Activated T-cell treated with anti-CD3 and anti-CD28 coated beads, Interleukin-2, amount 50 U/mL, for 72 hours (primary cell): Measurements from ENCODE around the gene PI16. TPM values are rescaled to one million over a fixed set of nuclear protein-coding genes. Genes with fewer than 3 reads are reported as not detected.

Experiments used
- ATAC-seq, 2 donors: fragments of 150-1000 bp; cut with Tn5 transposase; replicated peaks in 1 of 2; 2 replicates each; pipeline ENCODE4 v1.10.0; 2021; ENCODE audit warnings: moderate library complexity in 2 of 2, mild to moderate bottlenecking in 1 of 2
- DNase-seq, 2 donors: peaks; one replicate each; pipeline ENCODE4 v3.0.0; 2021 to 2022; ENCODE audit warnings: mixed read lengths in 1 of 2
- H3K27ac Mint-ChIP-seq: one replicate; pipeline ENCODE4 v1.8.0; 2022; ENCODE audit warnings: mild to moderate bottlenecking, moderate library complexity, mixed read lengths
- H3K27me3 Mint-ChIP-seq: one replicate; pipeline ENCODE4 v1.8.0; 2022; ENCODE audit warnings: low read depth, mixed read lengths
- H3K36me3 Mint-ChIP-seq, 2 donors: one replicate each; pipeline ENCODE4 v1.8.0; 2022; ENCODE audit warnings: mixed read lengths in 2 of 2, mild to moderate bottlenecking in 1 of 2; ENCODE audit not compliant: insufficient read depth in 2 of 2
- H3K4me1 Mint-ChIP-seq: one replicate; pipeline ENCODE4 v1.8.0; 2022; ENCODE audit warnings: low read depth, mixed read lengths
- H3K4me3 Mint-ChIP-seq, 2 donors: one replicate each; pipeline ENCODE4 v1.8.0; 2022; ENCODE audit warnings: mild to moderate bottlenecking in 2 of 2, mixed read lengths in 2 of 2, moderate library complexity in 2 of 2
- H3K9me3 Mint-ChIP-seq, 2 donors: one replicate each; pipeline ENCODE4 v1.8.0; 2022; ENCODE audit warnings: mixed read lengths in 2 of 2
- total RNA-seq, 2 donors: library from RNA; stranded (reverse); gene quantifications; one replicate each; pipeline ENCODE4 v1.2.3, GENCODE V29; 2022

PI16 gene
- total RNA-seq, 2 donors from 2014 or later, result 0.14 to 4.2 TPM

- H3K27me3 Mint-ChIP-seq, result no peaks in the 10 kb centered on the region
- ATAC-seq (no peak), DNase-seq (no peak)
- H3K4me1 Mint-ChIP-seq, result peaks cover 51% of the 10 kb centered on the region
- no peaks in the 10 kb centered on the region for H3K9me3 Mint-ChIP-seq
- H3K36me3 Mint-ChIP-seq, result peaks cover 4 to 10% of the 10 kb centered on the region in 2 donors
- no peak overlapping the region for H3K4me3 Mint-ChIP-seq
- peak overlapping the region; percentile 50 for H3K27ac Mint-ChIP-seq
These were observed 10.4 kb downstream of the PI16 start for GRCh38 chr6:36964908-36965307.

GRCh38 chr6:36967301-36967700 is 12.8 kb downstream of the PI16 start:
- Mint-ChIP-seq H3K27me3 (no peaks in the 10 kb centered on the region), H3K9me3 (no peaks in the 10 kb centered on the region), H3K4me1 (peaks cover 30% of the 10 kb centered on the region), H3K36me3 (peaks cover 8 to 11% of the 10 kb centered on the region in 2 donors), H3K27ac (peak overlapping the region; percentile 3), H3K4me3 (no peak overlapping the region)
- ATAC-seq, result peak; percentile 9 to 28
- peak in 1 of 2 donors; percentile 30 for DNase-seq

- Mint-ChIP-seq H3K36me3 (peaks cover 8 to 14% of the 10 kb centered on the region in 2 donors), H3K27ac (no peak overlapping the region)
- no peak for DNase-seq
These were observed 13.2 kb downstream of the PI16 start for GRCh38 chr6:36967757-36968156.

GRCh38 chr6:36968266-36968977 is 13.9 kb downstream of the PI16 start:
- no peaks in the 10 kb centered on the region for H3K9me3 Mint-ChIP-seq
- DNase-seq, result no peak
- H3K36me3 Mint-ChIP-seq, result peaks cover 8 to 17% of the 10 kb centered on the region in 2 donors
- H3K4me1 Mint-ChIP-seq, result peaks cover 19% of the 10 kb centered on the region
- H3K27me3 Mint-ChIP-seq, result no peaks in the 10 kb centered on the region
- no peak for ATAC-seq
- H3K4me3 Mint-ChIP-seq, result no peak overlapping the region
- H3K27ac Mint-ChIP-seq, result no peak overlapping the region

More at GRCh38 chr6:36967757-36968156, 13.2 kb downstream of the PI16 start:
- H3K27me3 Mint-ChIP-seq, result no peaks in the 10 kb centered on the region
- H3K4me1 Mint-ChIP-seq, result peaks cover 25% of the 10 kb centered on the region
- ATAC-seq, result peak in 1 of 2 donors; percentile 22
- no peak overlapping the region for H3K4me3 Mint-ChIP-seq
- no peaks in the 10 kb centered on the region for H3K9me3 Mint-ChIP-seq

GRCh38 chr6:36969240-36969691 is 14.7 kb downstream of the PI16 start:
- no peak for ATAC-seq
- Mint-ChIP-seq H3K4me3 (no peak overlapping the region), H3K4me1 (peaks cover 11% of the 10 kb centered on the region), H3K27me3 (no peaks in the 10 kb centered on the region), H3K36me3 (peaks cover 8 to 17% of the 10 kb centered on the region in 2 donors), H3K27ac (no peak overlapping the region), H3K9me3 (no peaks in the 10 kb centered on the region)
- DNase-seq, result no peak

- DNase-seq (no peak), ATAC-seq (no peak)
- H3K27me3 Mint-ChIP-seq, result no peaks in the 10 kb centered on the region
- peaks cover 4% of the 10 kb centered on the region for H3K4me1 Mint-ChIP-seq
- H3K36me3 Mint-ChIP-seq, result peaks cover 8 to 17% of the 10 kb centered on the region in 2 donors
- peak overlapping the region; percentile 48 for H3K27ac Mint-ChIP-seq
- H3K9me3 Mint-ChIP-seq, result no peaks in the 10 kb centered on the region
- no peak overlapping the region for H3K4me3 Mint-ChIP-seq
These were observed 15.7 kb downstream of the PI16 start for GRCh38 chr6:36969988-36970891.

- H3K4me3 Mint-ChIP-seq, result no peak overlapping the region
- no peaks in the 10 kb centered on the region for H3K9me3 Mint-ChIP-seq
- H3K36me3 Mint-ChIP-seq, result peaks cover 8 to 20% of the 10 kb centered on the region in 2 donors
- H3K4me1 Mint-ChIP-seq, result no peaks in the 10 kb centered on the region
- peak overlapping the region; percentile 31 for H3K27ac Mint-ChIP-seq
- no peaks in the 10 kb centered on the region for H3K27me3 Mint-ChIP-seq
- ATAC-seq, result no peak
- DNase-seq, result no peak
These were observed 16.6 kb downstream of the PI16 start for GRCh38 chr6:36970892-36971842.

GRCh38 chr6:36971921-36972673 is 17.6 kb downstream of the PI16 start:
- peaks cover 8 to 20% of the 10 kb centered on the region in 2 donors for H3K36me3 Mint-ChIP-seq
- H3K27me3 Mint-ChIP-seq, result no peaks in the 10 kb centered on the region
- DNase-seq (no peak), ATAC-seq (no peak)
- H3K4me3 Mint-ChIP-seq, result no peak overlapping the region
- no peaks in the 10 kb centered on the region for H3K4me1 Mint-ChIP-seq
- peak overlapping the region; percentile 65 for H3K27ac Mint-ChIP-seq
- no peaks in the 10 kb centered on the region for H3K9me3 Mint-ChIP-seq

- Mint-ChIP-seq H3K36me3 (peaks cover 6 to 18% of the 10 kb centered on the region in 2 donors), H3K4me1 (no peaks in the 10 kb centered on the region), H3K4me3 (no peak overlapping the region), H3K9me3 (no peaks in the 10 kb centered on the region), H3K27ac (no peak overlapping the region), H3K27me3 (no peaks in the 10 kb centered on the region)
- DNase-seq, result no peak
- no peak for ATAC-seq
These were observed 18.7 kb downstream of the PI16 start for GRCh38 chr6:36973190-36973589.

GRCh38 chr6:36973647-36974046 is 19.1 kb downstream of the PI16 start:
- no peak for ATAC-seq
- DNase-seq, result no peak
- no peaks in the 10 kb centered on the region for H3K4me1 Mint-ChIP-seq
- H3K27ac Mint-ChIP-seq, result no peak overlapping the region
- peaks cover 6 to 19% of the 10 kb centered on the region in 2 donors for H3K36me3 Mint-ChIP-seq
- no peaks in the 10 kb centered on the region for H3K27me3 Mint-ChIP-seq
- H3K4me3 Mint-ChIP-seq, result no peak overlapping the region
- no peaks in the 10 kb centered on the region for H3K9me3 Mint-ChIP-seq

GRCh38 chr6:36975231-36976006 is 20.9 kb downstream of the PI16 start:
- no peaks in the 10 kb centered on the region for H3K9me3 Mint-ChIP-seq
- no peak overlapping the region for H3K27ac Mint-ChIP-seq
- DNase-seq (no peak), ATAC-seq (no peak)
- H3K4me3 Mint-ChIP-seq, result no peak overlapping the region
- H3K4me1 Mint-ChIP-seq, result peaks cover 16% of the 10 kb centered on the region
- no peaks in the 10 kb centered on the region for H3K27me3 Mint-ChIP-seq
- H3K36me3 Mint-ChIP-seq, result peaks cover 4 to 15% of the 10 kb centered on the region in 2 donors
